Calu3 (cell line): ENCODE data around the gene ADAMTSL2. TPM values are rescaled to one million over a fixed set of nuclear protein-coding genes. Genes with fewer than 3 reads are reported as not detected.

Experiments used
- BruUV-seq: library from RNA; stranded (reverse); fragments of 400-500 nt; replicated peaks from 2 replicates; lab custom pipeline; 2021; lab: Mats Ljungman, UMichigan
- CTCF ChIA-PET: fragments of 300-600 bp; sonication (Branson Sonifier 250); formaldehyde crosslinking; loops from one replicate; lab custom pipeline; 2022; ENCODE audit warnings: antibody characterized with exemption; lab: Charles Lee
- DNase-seq: peaks from one replicate; pipeline ENCODE4 v3.0.0; 2022
- H3K27ac Mint-ChIP-seq: one replicate; pipeline ENCODE4 v1.8.0; 2022; ENCODE audit warnings: mixed read lengths; ENCODE audit not compliant: unreplicated experiment
- H3K27me3 Mint-ChIP-seq: one replicate; pipeline ENCODE4 v1.8.0; 2022; ENCODE audit warnings: mixed read lengths; ENCODE audit not compliant: unreplicated experiment
- H3K36me3 Mint-ChIP-seq: one replicate; pipeline ENCODE4 v1.8.0; 2022; ENCODE audit warnings: mild to moderate bottlenecking, moderate library complexity, mixed read lengths; ENCODE audit not compliant: insufficient read depth, unreplicated experiment
- H3K4me1 Mint-ChIP-seq: one replicate; pipeline ENCODE4 v1.8.0; 2022; ENCODE audit warnings: mild to moderate bottlenecking, low read depth, mixed read lengths; ENCODE audit not compliant: unreplicated experiment
- H3K4me3 Mint-ChIP-seq: one replicate; pipeline ENCODE4 v1.8.0; 2022; ENCODE audit warnings: mild to moderate bottlenecking, low read depth, moderate library complexity, mixed read lengths; ENCODE audit not compliant: unreplicated experiment
- H3K9me3 Mint-ChIP-seq: one replicate; pipeline ENCODE4 v1.8.0; 2022; ENCODE audit warnings: low read depth, mixed read lengths; ENCODE audit not compliant: unreplicated experiment
- intact Hi-C: fragments of 100-400 bp; cut with micrococcal nuclease; formaldehyde crosslinking; loops from one replicate; pipeline ENCODE4 v1.10.0; 2022; ENCODE audit not compliant: unreplicated experiment
- total RNA-seq: library from RNA; stranded (reverse); gene quantifications from 2 replicates; pipeline ENCODE4 v1.2.3, GENCODE V29; 2022
- TF ChIP-seq, protein P1 (sequence below): fragments of 200-600 bp; IDR thresholded peaks from one replicate; pipeline ENCODE4 v1.8.0; 2022; ENCODE audit warnings: antibody characterized with exemption; ENCODE audit not compliant: unreplicated experiment

The ADAMTSL2 gene
- total RNA-seq, 1 experiment from 2014 or later: 0.14 TPM

DNA sequence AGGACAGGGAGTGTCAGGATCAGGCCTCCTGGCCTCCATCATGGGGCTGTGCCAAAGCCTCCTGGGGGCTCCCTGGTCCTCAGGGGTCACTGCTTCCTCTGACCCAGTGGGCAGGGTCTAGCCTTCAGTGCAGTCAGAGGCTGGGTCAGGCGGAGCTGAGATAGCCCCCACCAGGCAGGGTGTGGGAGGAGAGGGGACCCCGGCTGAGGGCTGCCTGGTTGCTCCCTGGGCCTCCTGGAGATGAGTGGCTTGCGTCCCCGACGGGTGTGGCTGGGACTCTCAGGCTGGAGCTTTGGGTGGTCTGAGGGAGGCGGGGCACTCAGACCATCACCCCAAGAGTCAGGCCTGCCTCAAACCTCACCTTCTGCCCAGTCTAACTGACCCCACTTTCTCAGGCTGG lies 53.0 kb downstream of the ADAMTSL2 start:
- Mint-ChIP-seq H3K27me3 (peaks cover 51% of the 10 kb centered on the region), H3K9me3 (peaks cover 4% of the 10 kb centered on the region), H3K36me3 (no peaks in the 10 kb centered on the region), H3K4me1 (no peaks in the 10 kb centered on the region), H3K27ac (no peak overlapping the region), H3K4me3 (no peak overlapping the region)
- no TSS peak for BruUV-seq
- CTCF ChIA-PET: no interaction called here
- intact Hi-C loops: no loop called here
- DNase-seq: no peak
- TF ChIP-seq, protein P1, sequence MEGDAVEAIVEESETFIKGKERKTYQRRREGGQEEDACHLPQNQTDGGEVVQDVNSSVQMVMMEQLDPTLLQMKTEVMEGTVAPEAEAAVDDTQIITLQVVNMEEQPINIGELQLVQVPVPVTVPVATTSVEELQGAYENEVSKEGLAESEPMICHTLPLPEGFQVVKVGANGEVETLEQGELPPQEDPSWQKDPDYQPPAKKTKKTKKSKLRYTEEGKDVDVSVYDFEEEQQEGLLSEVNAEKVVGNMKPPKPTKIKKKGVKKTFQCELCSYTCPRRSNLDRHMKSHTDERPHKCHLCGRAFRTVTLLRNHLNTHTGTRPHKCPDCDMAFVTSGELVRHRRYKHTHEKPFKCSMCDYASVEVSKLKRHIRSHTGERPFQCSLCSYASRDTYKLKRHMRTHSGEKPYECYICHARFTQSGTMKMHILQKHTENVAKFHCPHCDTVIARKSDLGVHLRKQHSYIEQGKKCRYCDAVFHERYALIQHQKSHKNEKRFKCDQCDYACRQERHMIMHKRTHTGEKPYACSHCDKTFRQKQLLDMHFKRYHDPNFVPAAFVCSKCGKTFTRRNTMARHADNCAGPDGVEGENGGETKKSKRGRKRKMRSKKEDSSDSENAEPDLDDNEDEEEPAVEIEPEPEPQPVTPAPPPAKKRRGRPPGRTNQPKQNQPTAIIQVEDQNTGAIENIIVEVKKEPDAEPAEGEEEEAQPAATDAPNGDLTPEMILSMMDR: no peak

DNA sequence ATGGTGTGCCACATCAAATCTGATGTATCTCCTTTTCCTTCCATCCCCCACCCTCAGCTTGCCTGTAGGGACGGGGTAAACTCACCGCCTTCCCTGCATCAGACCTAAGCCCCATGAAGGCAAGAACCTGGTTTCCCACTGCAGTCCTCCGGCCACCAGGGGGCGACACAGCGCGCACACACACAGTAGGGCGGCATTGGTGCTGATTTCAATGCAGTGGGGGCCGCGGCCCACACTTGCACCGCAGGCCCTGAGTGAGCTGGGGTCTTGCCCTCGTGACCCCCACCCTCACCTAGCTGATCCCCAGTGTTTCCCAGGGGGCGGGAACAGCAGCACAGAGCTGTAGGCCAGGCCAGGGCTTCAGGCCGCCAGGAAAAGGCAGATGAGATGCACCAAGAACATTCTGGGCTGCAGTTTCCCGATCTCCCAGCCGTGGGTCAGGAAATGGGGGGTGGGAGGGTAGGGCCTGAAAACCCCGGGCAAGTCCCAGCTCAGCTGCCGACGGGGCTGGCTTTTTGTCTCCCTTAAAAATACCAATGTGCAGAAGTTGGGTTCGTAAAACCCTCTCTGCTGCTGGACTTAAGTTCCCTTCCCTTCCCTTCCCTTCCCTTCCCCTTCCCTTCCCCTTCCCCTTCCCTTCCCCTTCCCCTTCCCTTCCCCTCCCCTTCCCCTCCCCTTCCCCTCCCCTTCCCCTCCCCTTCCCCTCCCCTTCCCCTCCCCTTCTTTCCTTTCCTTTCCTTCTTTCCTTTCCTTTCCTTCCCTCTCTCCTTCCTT lies 55.1 kb downstream of the ADAMTSL2 start:
- CTCF ChIA-PET: no interaction called here
- peaks cover 51% of the 10 kb centered on the region for H3K27me3 Mint-ChIP-seq
- no peak overlapping the region for H3K27ac Mint-ChIP-seq
- peaks cover 4% of the 10 kb centered on the region for H3K9me3 Mint-ChIP-seq
- no peaks in the 10 kb centered on the region for H3K36me3 Mint-ChIP-seq
- no peaks in the 10 kb centered on the region for H3K4me1 Mint-ChIP-seq
- no peak for DNase-seq
- TF ChIP-seq, protein P1: peak; percentile 65
- intact Hi-C loops: no loop called here
- no TSS peak for BruUV-seq
- no peak overlapping the region for H3K4me3 Mint-ChIP-seq

DNA sequence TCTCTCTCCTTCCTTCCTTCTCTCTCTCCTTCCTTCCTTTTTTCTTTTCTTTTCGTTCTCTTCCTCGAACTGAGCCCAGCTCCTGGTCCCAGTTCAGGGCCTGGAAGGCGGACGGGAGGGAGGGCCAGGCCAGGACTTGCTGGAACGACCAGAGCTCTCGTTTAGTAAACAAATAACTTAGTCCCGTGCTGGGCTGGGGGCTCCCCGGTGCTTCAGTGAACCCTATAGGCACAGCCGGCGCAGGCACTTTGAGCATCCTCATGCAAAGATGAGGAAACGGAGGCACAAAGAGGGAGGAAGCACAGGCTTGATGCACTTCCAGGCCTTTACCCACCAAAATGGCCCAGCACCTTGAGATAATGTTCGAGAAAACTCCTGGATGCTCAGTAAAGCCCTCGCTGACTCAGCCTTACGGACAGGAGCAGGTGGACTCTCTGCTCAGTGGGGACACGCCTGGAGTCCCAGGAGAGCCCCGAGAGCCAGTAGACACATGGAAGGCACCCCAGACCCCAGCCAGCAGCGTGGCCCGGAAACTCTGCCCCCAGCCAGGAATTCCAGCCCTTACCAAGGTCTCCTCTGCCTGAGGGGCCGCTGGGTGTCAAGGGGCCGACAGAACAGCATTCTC lies 55.8 kb downstream of the ADAMTSL2 start:
- BruUV-seq: no TSS peak
- CTCF ChIA-PET: no interaction called here
- Mint-ChIP-seq H3K27ac (no peak overlapping the region), H3K36me3 (no peaks in the 10 kb centered on the region), H3K9me3 (peaks cover 4% of the 10 kb centered on the region), H3K4me1 (no peaks in the 10 kb centered on the region), H3K27me3 (peaks cover 51% of the 10 kb centered on the region), H3K4me3 (no peak overlapping the region)
- TF ChIP-seq, protein P1: no peak
- intact Hi-C loops: no loop called here
- no peak for DNase-seq

DNA sequence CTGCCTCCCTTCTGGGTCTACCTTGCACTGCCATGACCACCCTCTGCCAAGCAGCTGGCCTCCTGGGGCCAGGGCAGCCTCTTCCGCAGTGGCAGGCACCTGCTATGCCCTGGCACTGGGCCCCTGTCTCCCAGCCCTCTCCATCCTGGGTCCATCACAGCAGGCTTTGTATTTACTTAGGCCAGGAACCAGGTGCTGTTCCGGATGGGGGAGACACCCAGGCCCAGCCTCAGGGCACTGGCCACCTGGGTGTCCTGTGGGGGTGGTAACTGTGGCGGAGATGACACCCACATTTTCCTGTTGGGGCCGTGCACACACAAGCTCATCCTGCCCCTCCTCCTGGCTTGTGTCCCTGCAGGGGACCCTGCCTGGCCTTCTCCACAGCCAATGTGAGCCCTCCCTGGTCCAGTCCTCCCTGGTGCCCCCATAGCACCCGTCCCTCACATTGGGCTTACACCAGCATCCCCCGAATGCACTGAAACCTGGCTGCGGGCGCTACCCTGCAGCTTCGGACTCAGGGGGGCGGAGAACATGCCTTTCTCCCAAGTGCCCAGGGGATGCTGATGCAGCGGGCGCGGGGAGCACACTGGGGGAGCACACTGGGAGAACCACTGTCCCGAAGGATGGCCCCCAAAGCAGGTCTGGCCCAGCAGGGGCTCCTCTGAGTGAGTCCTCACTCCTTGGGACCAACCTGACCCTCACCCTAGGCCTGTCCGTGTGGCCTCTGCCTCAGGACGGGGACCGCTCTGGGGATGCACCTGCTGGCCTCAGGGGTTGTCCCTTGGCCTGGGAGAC lies 56.8 kb downstream of the ADAMTSL2 start:
- no peaks in the 10 kb centered on the region for H3K36me3 Mint-ChIP-seq
- H3K9me3 Mint-ChIP-seq: peaks cover 4% of the 10 kb centered on the region
- TF ChIP-seq, protein P1: no peak
- H3K27me3 Mint-ChIP-seq: peaks cover 51% of the 10 kb centered on the region
- intact Hi-C loops: no loop called here
- BruUV-seq: no TSS peak
- DNase-seq: no peak
- no peak overlapping the region for H3K27ac Mint-ChIP-seq
- H3K4me1 Mint-ChIP-seq: no peaks in the 10 kb centered on the region
- CTCF ChIA-PET: no interaction called here
- H3K4me3 Mint-ChIP-seq: no peak overlapping the region
